ENCODE data around the gene SMYD3.

GRCh38 chr1:246333855-246334254 lies 173.2 kb downstream of the SMYD3 start:
- TF ChIP-seq CTCF (IDR thresholded peaks at IDR 0.05) (no peak), POLR2A (IDR thresholded peaks at IDR 0.05; ENCODE audit: low read depth) (no peak), POLR2AphosphoS5 (IDR thresholded peaks at IDR 0.05) (no peak), EP300 (IDR thresholded peaks at IDR 0.05) (no peak)
